Limb (tissue), 2 donors: ENCODE data around the gene MRGPRG.
"Not testable (repeated sequence)": the region's sequence is repeated elsewhere in the genome, so short reads cannot be mapped to it uniquely, and the experiment has no call there.

Source experiments
- DNase-seq, 2 donors: peaks; one replicate each; pipeline ENCODE4 v3.0.0-alpha.2; 2016; ENCODE audit errors: extremely low spot score in 2 of 2

Gene MRGPRG

GRCh38 chr11:3218483-3219280, at the start of gene MRGPRG:
MRGPRG (minus strand) TSS chr11:3218813; CDS start chr11:3218813, 0 bp downstream.
- no peak for DNase-seq

GRCh38 chr11:3262548-3262947, 43.9 kb upstream of the MRGPRG start:
- DNase-seq = not testable (repeated sequence)

GRCh38 chr11:3261831-3262230, 43.2 kb upstream of the MRGPRG start:
- not testable (repeated sequence) for DNase-seq

- not testable (repeated sequence) for DNase-seq
These were observed 38.9 kb upstream of the MRGPRG start for GRCh38 chr11:3257509-3257908.

GRCh38 chr11:3255241-3255640, 36.6 kb upstream of the MRGPRG start:
- not testable (repeated sequence) for DNase-seq

GRCh38 chr11:3254773-3255172, 36.2 kb upstream of the MRGPRG start:
- DNase-seq = not testable (repeated sequence)

GRCh38 chr11:3245071-3245470, 26.5 kb upstream of the MRGPRG start:
- no peak for DNase-seq

- DNase-seq = no peak
These were observed 25.3 kb upstream of the MRGPRG start for GRCh38 chr11:3243880-3244279.

- no peak for DNase-seq
These were observed 18.5 kb upstream of the MRGPRG start for GRCh38 chr11:3237119-3237518.

GRCh38 chr11:3234846-3235245, 16.2 kb upstream of the MRGPRG start:
- DNase-seq = no peak

- no peak for DNase-seq
These were observed 14.3 kb upstream of the MRGPRG start for GRCh38 chr11:3232956-3233355.

GRCh38 chr11:3231851-3232744, 13.5 kb upstream of the MRGPRG start, which contains the start of gene MRGPRE:
MRGPRE (minus strand) TSS chr11:3232417; CDS start chr11:3228799, 3,618 bp downstream.
- peak in 1 of 2 donors; percentile 59 for DNase-seq

GRCh38 chr11:3231550-3231850, 12.9 kb upstream of the MRGPRG start:
- DNase-seq = no peak

- DNase-seq = no peak
These were observed 12.3 kb upstream of the MRGPRG start for GRCh38 chr11:3230636-3231549.

- DNase-seq = peak in 1 of 2 donors; percentile 22
These were observed 11.3 kb upstream of the MRGPRG start for GRCh38 chr11:3229673-3230630.

GRCh38 chr11:3228445-3228829, 9.8 kb upstream of the MRGPRG start:
- no peak for DNase-seq

GRCh38 chr11:3227568-3228444, 9.2 kb upstream of the MRGPRG start:
- peak in 1 of 2 donors; percentile 24 for DNase-seq

GRCh38 chr11:3226846-3227567, 8.4 kb upstream of the MRGPRG start:
- DNase-seq = peak in 1 of 2 donors; percentile 26
